HL-60 (cell line): ENCODE results near the gene THAP12.

Experiments used
- DNase-seq, 2 experiments: peaks; one replicate each; pipeline ENCODE4 v3.0.0-alpha.2; 2010 to 2020; ENCODE audit warnings: low read depth in 1 of 2, low spot score in 1 of 2
- H3K27ac ChIP-seq: fragments of 250-450 bp; sonication (Bioruptor Pico); replicated peaks from 2 replicates; pipeline ENCODE4 v1.5.1; 2020; ENCODE audit warnings: mild to moderate bottlenecking, moderate library complexity
- H3K27me3 ChIP-seq: fragments of 250-450 bp; sonication (Bioruptor Pico); 2 replicates; pipeline ENCODE4 v1.5.1; 2021; ENCODE audit warnings: mild to moderate bottlenecking, moderate library complexity; ENCODE audit not compliant: insufficient read depth, poor library complexity, severe bottlenecking
- H3K4me3 ChIP-seq: replicated peaks from 2 replicates; pipeline ENCODE4 v1.5.1; 2011; ENCODE audit warnings: mild to moderate bottlenecking, control low read depth, low read length; ENCODE audit not compliant: insufficient read depth
- CTCF ChIP-seq: IDR thresholded peaks from one replicate; pipeline ENCODE4 v1.5.1; 2011; ENCODE audit warnings: low read length, control low read depth, inconsistent platforms; ENCODE audit not compliant: insufficient read depth
- GABPA ChIP-seq: IDR thresholded peaks from 2 replicates; pipeline ENCODE4 v1.6.1; 2012; ENCODE audit warnings: low read depth
- POLR2AphosphoS5 ChIP-seq: IDR thresholded peaks from 2 replicates; pipeline ENCODE4 v1.6.1; 2012; ENCODE audit warnings: low read depth
- SPI1 ChIP-seq: IDR thresholded peaks from 2 replicates; pipeline ENCODE4 v1.6.1; 2012; ENCODE audit warnings: low read depth, mild to moderate bottlenecking, borderline replicate concordance
- TF ChIP-seq, protein P1 (sequence below): IDR thresholded peaks from 2 replicates; pipeline ENCODE4 v1.6.1; 2012; ENCODE audit warnings: low read depth; ENCODE audit not compliant: insufficient replicate concordance

THAP12 gene

GRCh38 chr11:76371170-76371569 is 9.8 kb downstream of the THAP12 start:
- no peak for DNase-seq
- no peaks in the 10 kb centered on the region for H3K27me3 ChIP-seq
- TF ChIP-seq CTCF (no peak), GABPA (no peak), SPI1 (no peak), POLR2AphosphoS5 (no peak)
- TF ChIP-seq, protein P1, sequence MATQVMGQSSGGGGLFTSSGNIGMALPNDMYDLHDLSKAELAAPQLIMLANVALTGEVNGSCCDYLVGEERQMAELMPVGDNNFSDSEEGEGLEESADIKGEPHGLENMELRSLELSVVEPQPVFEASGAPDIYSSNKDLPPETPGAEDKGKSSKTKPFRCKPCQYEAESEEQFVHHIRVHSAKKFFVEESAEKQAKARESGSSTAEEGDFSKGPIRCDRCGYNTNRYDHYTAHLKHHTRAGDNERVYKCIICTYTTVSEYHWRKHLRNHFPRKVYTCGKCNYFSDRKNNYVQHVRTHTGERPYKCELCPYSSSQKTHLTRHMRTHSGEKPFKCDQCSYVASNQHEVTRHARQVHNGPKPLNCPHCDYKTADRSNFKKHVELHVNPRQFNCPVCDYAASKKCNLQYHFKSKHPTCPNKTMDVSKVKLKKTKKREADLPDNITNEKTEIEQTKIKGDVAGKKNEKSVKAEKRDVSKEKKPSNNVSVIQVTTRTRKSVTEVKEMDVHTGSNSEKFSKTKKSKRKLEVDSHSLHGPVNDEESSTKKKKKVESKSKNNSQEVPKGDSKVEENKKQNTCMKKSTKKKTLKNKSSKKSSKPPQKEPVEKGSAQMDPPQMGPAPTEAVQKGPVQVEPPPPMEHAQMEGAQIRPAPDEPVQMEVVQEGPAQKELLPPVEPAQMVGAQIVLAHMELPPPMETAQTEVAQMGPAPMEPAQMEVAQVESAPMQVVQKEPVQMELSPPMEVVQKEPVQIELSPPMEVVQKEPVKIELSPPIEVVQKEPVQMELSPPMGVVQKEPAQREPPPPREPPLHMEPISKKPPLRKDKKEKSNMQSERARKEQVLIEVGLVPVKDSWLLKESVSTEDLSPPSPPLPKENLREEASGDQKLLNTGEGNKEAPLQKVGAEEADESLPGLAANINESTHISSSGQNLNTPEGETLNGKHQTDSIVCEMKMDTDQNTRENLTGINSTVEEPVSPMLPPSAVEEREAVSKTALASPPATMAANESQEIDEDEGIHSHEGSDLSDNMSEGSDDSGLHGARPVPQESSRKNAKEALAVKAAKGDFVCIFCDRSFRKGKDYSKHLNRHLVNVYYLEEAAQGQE = no peak
- no peak overlapping the region for H3K4me3 ChIP-seq
- H3K27ac ChIP-seq = no peak overlapping the region

GRCh38 chr11:76369406-76369805 is 11.5 kb downstream of the THAP12 start:
- DNase-seq = no peak
- no peaks in the 10 kb centered on the region for H3K27me3 ChIP-seq

DNA sequence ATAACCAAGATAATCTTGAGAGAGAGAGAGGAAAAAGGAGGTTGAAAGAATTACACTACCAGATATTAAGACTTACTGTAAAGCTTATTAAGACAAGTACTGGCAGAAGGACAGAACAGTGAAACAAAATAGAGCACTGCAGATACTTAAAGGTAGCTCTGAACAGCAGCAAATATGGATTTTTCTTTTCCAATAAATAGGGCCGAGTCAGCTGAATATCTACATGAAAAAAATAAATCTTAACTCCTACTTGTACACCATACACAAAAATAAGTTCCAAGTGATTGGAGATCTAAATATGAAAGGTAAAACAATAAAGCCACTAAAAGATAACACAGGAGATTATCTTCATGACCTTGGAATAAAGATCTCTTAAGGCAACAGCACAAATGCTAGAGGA is 12.4 kb downstream of the THAP12 start:
- no peak for DNase-seq
- Histone ChIP-seq H3K4me3 (no peak overlapping the region), H3K27ac (no peak overlapping the region), H3K27me3 (no peaks in the 10 kb centered on the region)
- TF ChIP-seq CTCF (no peak), SPI1 (no peak), GABPA (no peak), POLR2AphosphoS5 (no peak)
- TF ChIP-seq, protein P1 = no peak

More at GRCh38 chr11:76369406-76369805, 11.5 kb downstream of the THAP12 start:
- TF ChIP-seq POLR2AphosphoS5 (no peak), SPI1 (no peak), CTCF (no peak), GABPA (no peak)
- TF ChIP-seq, protein P1 = no peak
- H3K27ac ChIP-seq = no peak overlapping the region
- no peak overlapping the region for H3K4me3 ChIP-seq
